ENCODE results near the gene RGL2.
A peak's percentile ranks its signal among the peaks of the same experiment; 100 is the strongest.

The RGL2 gene

GRCh38 chr6:33259032-33259431 is 39.7 kb downstream of the RGL2 start:
- Mint-ChIP-seq H3K27me3 (no peaks in the 10 kb centered on the region), H3K4me1 (ENCODE audit: low read depth) (peaks cover 3% of the 10 kb centered on the region), H3K9me3 (no peaks in the 10 kb centered on the region), H3K36me3 (ENCODE audit: low read depth) (peaks cover 75% of the 10 kb centered on the region), H3K4me3 (no peak overlapping the region), H3K27ac (no peak overlapping the region)
- intact Hi-C loops (cut with micrococcal nuclease): no loop called here

- intact Hi-C loops (cut with micrococcal nuclease): no loop called here
- peaks cover 35% of the 10 kb centered on the region for H3K4me1 Mint-ChIP-seq (ENCODE audit: low read depth)
- H3K27me3 Mint-ChIP-seq: no peaks in the 10 kb centered on the region
- no peaks in the 10 kb centered on the region for H3K9me3 Mint-ChIP-seq
- no peak overlapping the region for H3K4me3 Mint-ChIP-seq
- H3K36me3 Mint-ChIP-seq (ENCODE audit: low read depth): peaks cover 55% of the 10 kb centered on the region
- H3K27ac Mint-ChIP-seq: no peak overlapping the region
These were observed 44.2 kb downstream of the RGL2 start for GRCh38 chr6:33254591-33254990.

- H3K27ac Mint-ChIP-seq: peak overlapping the region; percentile 47
- H3K4me3 Mint-ChIP-seq: no peak overlapping the region
- peaks cover 49% of the 10 kb centered on the region for H3K4me1 Mint-ChIP-seq (ENCODE audit: low read depth)
- peaks cover 41% of the 10 kb centered on the region for H3K36me3 Mint-ChIP-seq (ENCODE audit: low read depth)
- intact Hi-C loops (cut with micrococcal nuclease): no loop called here
- H3K9me3 Mint-ChIP-seq: no peaks in the 10 kb centered on the region
- H3K27me3 Mint-ChIP-seq: no peaks in the 10 kb centered on the region
These were observed 46.0 kb downstream of the RGL2 start for GRCh38 chr6:33252759-33253158.

GRCh38 chr6:33251395-33252012 is 47.2 kb downstream of the RGL2 start:
- Mint-ChIP-seq H3K9me3 (no peaks in the 10 kb centered on the region), H3K4me3 (no peak overlapping the region), H3K27ac (peak overlapping the region; percentile 1), H3K36me3 (ENCODE audit: low read depth) (peaks cover 35% of the 10 kb centered on the region), H3K27me3 (peaks cover 3% of the 10 kb centered on the region), H3K4me1 (ENCODE audit: low read depth) (peaks cover 49% of the 10 kb centered on the region)
- intact Hi-C loops (cut with micrococcal nuclease): no loop called here

- H3K4me1 Mint-ChIP-seq (ENCODE audit: low read depth): peaks cover 49% of the 10 kb centered on the region
- H3K27me3 Mint-ChIP-seq: peaks cover 6% of the 10 kb centered on the region
- intact Hi-C loops (cut with micrococcal nuclease): no loop called here
- H3K4me3 Mint-ChIP-seq: peak overlapping the region; percentile 82
- no peaks in the 10 kb centered on the region for H3K9me3 Mint-ChIP-seq
- peak overlapping the region; percentile 92 for H3K27ac Mint-ChIP-seq
- H3K36me3 Mint-ChIP-seq (ENCODE audit: low read depth): peaks cover 32% of the 10 kb centered on the region
These were observed 48.0 kb downstream of the RGL2 start for GRCh38 chr6:33250731-33251130.

- Mint-ChIP-seq H3K27ac (peak overlapping the region; percentile 92), H3K4me3 (peak overlapping the region; percentile 82), H3K36me3 (ENCODE audit: low read depth) (peaks cover 26% of the 10 kb centered on the region), H3K9me3 (no peaks in the 10 kb centered on the region), H3K27me3 (peaks cover 6% of the 10 kb centered on the region), H3K4me1 (ENCODE audit: low read depth) (peaks cover 49% of the 10 kb centered on the region)
- intact Hi-C loops (cut with micrococcal nuclease): loop anchor here (1.0 to 2.0 kb wide), 5 partner anchors 49 to 235 kb away; partner anchors contain the start of genes RGL2, RXRB and SLC39A7
These were observed 48.8 kb downstream of the RGL2 start for GRCh38 chr6:33249732-33250630.

GRCh38 chr6:33248932-33249731 is 49.6 kb downstream of the RGL2 start:
- Mint-ChIP-seq H3K27ac (peak overlapping the region; percentile 92), H3K4me1 (ENCODE audit: low read depth) (peaks cover 49% of the 10 kb centered on the region), H3K27me3 (peaks cover 6% of the 10 kb centered on the region), H3K4me3 (peak overlapping the region; percentile 82), H3K9me3 (no peaks in the 10 kb centered on the region), H3K36me3 (ENCODE audit: low read depth) (peaks cover 26% of the 10 kb centered on the region)
- intact Hi-C loops (cut with micrococcal nuclease): loop anchor here (1.0 to 2.0 kb wide), 5 partner anchors 48 to 234 kb away; partner anchors contain the start of genes RGL2, RXRB and SLC39A7

GRCh38 chr6:33248643-33248931 is 50.2 kb downstream of the RGL2 start:
- Mint-ChIP-seq H3K27ac (peak overlapping the region; percentile 92), H3K27me3 (peaks cover 8% of the 10 kb centered on the region), H3K4me3 (peak overlapping the region; percentile 82), H3K36me3 (ENCODE audit: low read depth) (peaks cover 26% of the 10 kb centered on the region), H3K9me3 (no peaks in the 10 kb centered on the region), H3K4me1 (ENCODE audit: low read depth) (peaks cover 49% of the 10 kb centered on the region)
- intact Hi-C loops (cut with micrococcal nuclease): loop anchor here (2.0 kb wide), 4 partner anchors 48 to 234 kb away; partner anchors contain the start of genes RGL2, RXRB and SLC39A7

GRCh38 chr6:33247977-33248642 is 50.6 kb downstream of the RGL2 start:
- Mint-ChIP-seq H3K27ac (peak overlapping the region; percentile 92), H3K4me3 (peak overlapping the region; percentile 82), H3K4me1 (ENCODE audit: low read depth) (peaks cover 48% of the 10 kb centered on the region), H3K9me3 (no peaks in the 10 kb centered on the region), H3K27me3 (peaks cover 10% of the 10 kb centered on the region), H3K36me3 (ENCODE audit: low read depth) (peaks cover 26% of the 10 kb centered on the region)
- intact Hi-C loops (cut with micrococcal nuclease): loop anchor here (2.0 kb wide), 4 partner anchors 47 to 233 kb away; partner anchors contain the start of genes RGL2, RXRB and SLC39A7

- intact Hi-C loops (cut with micrococcal nuclease): no loop called here
- Mint-ChIP-seq H3K4me1 (ENCODE audit: low read depth) (peaks cover 21% of the 10 kb centered on the region), H3K27me3 (peaks cover 34% of the 10 kb centered on the region), H3K9me3 (no peaks in the 10 kb centered on the region), H3K27ac (no peak overlapping the region), H3K36me3 (ENCODE audit: low read depth) (no peaks in the 10 kb centered on the region), H3K4me3 (no peak overlapping the region)
These were observed 55.3 kb downstream of the RGL2 start for GRCh38 chr6:33243476-33243875.

GRCh38 chr6:33241968-33242367 is 56.8 kb downstream of the RGL2 start:
- Mint-ChIP-seq H3K27ac (no peak overlapping the region), H3K4me1 (ENCODE audit: low read depth) (peaks cover 14% of the 10 kb centered on the region), H3K36me3 (ENCODE audit: low read depth) (no peaks in the 10 kb centered on the region), H3K4me3 (no peak overlapping the region), H3K27me3 (peaks cover 35% of the 10 kb centered on the region), H3K9me3 (no peaks in the 10 kb centered on the region)
- intact Hi-C loops (cut with micrococcal nuclease): no loop called here

Measured in dendritic cell treated with granulocyte-macrophage colony-stimulating factor and Interleukin-4, amounts not matched to agents 40 ng/mL and 50 ng/mL, for 4 days (primary cell).